Measurements from ENCODE around the gene SQSTM1.
"Not testable (repeated sequence)": the region's sequence is repeated elsewhere in the genome, so short reads cannot be mapped to it uniquely, and the experiment has no call there.

Gene SQSTM1

GRCh38 chr5:179827680-179828079, 7.0 kb downstream of the SQSTM1 start:
- DNase-seq = peak; percentile 40

GRCh38 chr5:179828756-179829421, 8.2 kb downstream of the SQSTM1 start:
- no peak for DNase-seq

GRCh38 chr5:179829732-179830435, 9.2 kb downstream of the SQSTM1 start:
- DNase-seq = no peak

- DNase-seq = no peak
Observed at GRCh38 chr5:179830818-179831468, 10.2 kb downstream of the SQSTM1 start.

- no peak for DNase-seq
Observed at GRCh38 chr5:179832039-179832745, 11.5 kb downstream of the SQSTM1 start.

GRCh38 chr5:179833056-179833708, 12.5 kb downstream of the SQSTM1 start:
- DNase-seq = no peak

GRCh38 chr5:179833709-179834070, 13.0 kb downstream of the SQSTM1 start:
- no peak for DNase-seq

GRCh38 chr5:179834120-179834519, 13.4 kb downstream of the SQSTM1 start:
- no peak for DNase-seq

- not testable (repeated sequence) for DNase-seq
Observed at GRCh38 chr5:179834871-179835270, 14.2 kb downstream of the SQSTM1 start.

GRCh38 chr5:179836225-179837019, 15.7 kb downstream of the SQSTM1 start:
- DNase-seq = no peak

GRCh38 chr5:179837076-179838011, 16.6 kb downstream of the SQSTM1 start:
- DNase-seq = no peak

GRCh38 chr5:179839328-179840256, 18.9 kb downstream of the SQSTM1 start:
- no peak for DNase-seq

- DNase-seq = no peak
Observed at GRCh38 chr5:179840321-179840720, 19.6 kb downstream of the SQSTM1 start.

- DNase-seq = no peak
Observed at GRCh38 chr5:179840766-179841165, 20.1 kb downstream of the SQSTM1 start.

GRCh38 chr5:179841621-179842020, 20.9 kb downstream of the SQSTM1 start:
- DNase-seq = no peak

GRCh38 chr5:179852993-179853547, 32.4 kb downstream of the SQSTM1 start:
- DNase-seq = no peak

- no peak for DNase-seq
Observed at GRCh38 chr5:179854356-179854755, 33.7 kb downstream of the SQSTM1 start.

GRCh38 chr5:179858241-179858585, 37.5 kb downstream of the SQSTM1 start:
- DNase-seq = peak; percentile 43

All from hematopoietic multipotent progenitor cell treated with erythropoietin and hydrocortisone succinate and interleukin-3 and kit ligand, for 8 days (in vitro differentiated cells).